Measurements from ENCODE around the gene TBC1D17.
A peak's percentile ranks its signal among the peaks of the same experiment; 100 is the strongest.

The TBC1D17 gene

DNA sequence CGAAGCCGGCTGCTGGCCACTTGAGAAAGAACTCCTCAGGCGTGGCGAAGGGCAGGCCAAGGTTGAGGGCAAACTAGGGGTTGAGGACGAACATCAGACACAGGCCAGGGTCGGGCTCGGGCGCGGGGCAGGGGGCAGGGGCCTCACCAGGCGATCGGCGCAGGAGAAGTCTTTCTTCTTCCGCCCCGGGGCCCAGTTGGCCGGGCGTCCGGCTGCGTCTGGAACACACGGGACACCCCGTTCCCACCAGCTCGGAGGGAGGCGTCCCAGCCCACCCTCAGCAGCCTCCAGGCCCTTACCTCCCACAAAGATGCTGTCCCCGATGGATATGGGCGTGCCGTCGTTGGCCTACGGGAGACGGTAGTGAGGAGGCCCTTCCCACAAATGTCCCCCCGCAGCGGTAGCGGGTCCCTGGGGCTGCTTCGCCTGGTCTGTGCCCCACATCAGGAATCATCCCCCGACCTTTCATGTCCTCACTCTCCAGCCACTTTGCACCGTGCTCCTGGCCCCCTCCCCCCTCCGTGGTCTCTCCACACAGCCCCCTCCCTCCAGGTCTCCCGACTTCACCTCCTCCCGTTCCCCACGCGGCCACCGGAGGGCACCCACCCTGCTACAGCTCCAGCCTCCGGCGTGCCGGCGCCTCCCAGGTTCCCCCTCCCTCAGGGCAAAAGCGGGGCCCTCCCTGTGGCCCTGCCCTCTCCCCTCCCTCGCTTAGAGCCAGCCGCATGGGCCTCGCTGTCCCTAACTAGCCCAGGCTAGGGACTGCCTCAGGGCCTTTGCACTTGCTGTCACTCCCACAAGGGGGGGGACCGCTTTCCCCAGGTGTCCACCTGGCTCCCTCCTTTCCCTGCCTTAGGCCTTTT is 14.9 kb upstream of the TBC1D17 start:
- no peak for DNase-seq

GRCh38 chr19:49863254-49863934 is 14.1 kb upstream of the TBC1D17 start:
- DNase-seq: no peak

DNA sequence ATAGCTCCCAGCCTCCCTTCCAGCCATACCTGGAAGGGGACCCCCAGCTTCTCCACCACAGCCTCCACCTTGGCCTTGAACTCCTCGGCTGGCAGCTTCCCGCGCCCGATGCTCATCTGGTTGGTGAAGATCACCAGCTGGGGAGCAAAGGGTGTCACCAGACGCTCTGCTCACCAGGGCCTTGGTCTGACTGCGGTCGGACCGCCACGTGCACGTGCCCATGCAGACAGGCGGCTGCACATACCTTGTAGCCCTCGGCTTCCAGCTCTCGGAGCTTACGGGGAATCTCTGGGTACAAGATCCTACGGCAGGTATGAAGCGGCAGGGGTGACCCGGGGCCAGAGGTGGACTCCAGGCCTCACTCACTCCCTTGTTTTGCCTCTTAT is 13.6 kb upstream of the TBC1D17 start:
- no peak for DNase-seq

DNA sequence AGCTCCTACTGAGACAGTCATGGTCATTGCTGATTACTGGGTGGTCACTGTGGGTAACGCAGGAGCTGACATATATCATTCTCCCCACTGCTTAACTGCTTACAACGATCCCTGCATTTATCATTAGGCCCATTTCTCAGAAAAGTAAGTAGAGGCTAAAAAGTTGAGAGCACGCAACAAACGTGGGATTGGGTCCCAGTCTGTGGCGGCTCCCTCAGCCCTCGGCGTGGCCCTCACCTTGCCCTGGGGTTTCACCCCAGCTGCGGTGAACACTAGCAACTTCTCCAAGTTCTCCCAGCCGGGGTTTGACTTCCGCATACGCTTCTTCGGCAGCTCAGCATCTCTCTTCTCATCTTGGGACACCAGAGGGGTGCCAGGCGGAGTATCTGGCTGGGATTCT is 12.6 kb upstream of the TBC1D17 start:
- no peak for DNase-seq

- peak; percentile 88 for DNase-seq
These were observed 10.3 kb upstream of the TBC1D17 start, which contains the start of gene PNKP for GRCh38 chr19:49866933-49867782. TSS of gene PNKP (minus strand) at chr19:49867576. CDS start at chr19:49867204, 372 bp downstream.

- no peak for DNase-seq
These were observed 8.5 kb upstream of the TBC1D17 start for GRCh38 chr19:49869009-49869483.

DNA sequence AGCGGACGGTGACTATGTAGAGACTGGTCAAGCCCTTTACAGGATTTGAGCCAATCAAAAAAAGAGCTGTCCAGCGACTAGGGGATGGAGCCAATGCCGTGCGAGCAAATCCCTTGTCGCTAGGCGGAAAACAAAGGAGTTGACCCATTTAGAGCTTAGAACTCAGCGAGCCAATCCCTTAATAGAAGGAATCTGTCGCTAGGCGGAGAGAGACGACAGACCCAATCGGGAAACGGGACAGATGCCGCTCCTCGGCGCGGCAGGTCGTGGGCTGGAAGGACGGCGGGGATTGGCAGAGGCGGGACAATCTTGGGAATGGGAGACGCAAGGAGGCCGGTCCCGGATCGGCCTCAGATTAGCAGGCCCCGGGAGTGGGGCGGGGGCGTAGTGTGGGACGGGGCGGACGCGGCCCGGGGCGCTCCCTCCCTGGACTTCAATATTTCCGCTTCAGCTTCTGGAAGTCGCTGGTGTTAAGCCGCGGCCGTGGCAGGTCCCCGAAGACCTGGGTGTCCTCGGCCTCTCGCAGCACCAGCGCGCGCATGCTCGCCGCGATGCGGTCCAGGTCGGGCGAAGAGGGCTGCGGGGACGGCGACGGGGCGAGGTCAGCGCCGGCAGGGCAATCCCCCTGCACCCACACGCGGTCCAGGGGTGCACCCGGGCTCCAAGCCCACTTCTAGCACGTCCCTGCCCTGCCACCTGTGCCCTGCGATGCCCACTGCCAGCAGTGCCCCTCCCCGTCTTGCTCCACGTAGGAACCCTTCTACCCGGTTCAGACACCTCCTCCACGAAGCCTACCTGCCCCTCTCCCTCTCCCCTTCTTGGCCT is 7.8 kb upstream of the TBC1D17 start:
- DNase-seq: peak; percentile 98

DNA sequence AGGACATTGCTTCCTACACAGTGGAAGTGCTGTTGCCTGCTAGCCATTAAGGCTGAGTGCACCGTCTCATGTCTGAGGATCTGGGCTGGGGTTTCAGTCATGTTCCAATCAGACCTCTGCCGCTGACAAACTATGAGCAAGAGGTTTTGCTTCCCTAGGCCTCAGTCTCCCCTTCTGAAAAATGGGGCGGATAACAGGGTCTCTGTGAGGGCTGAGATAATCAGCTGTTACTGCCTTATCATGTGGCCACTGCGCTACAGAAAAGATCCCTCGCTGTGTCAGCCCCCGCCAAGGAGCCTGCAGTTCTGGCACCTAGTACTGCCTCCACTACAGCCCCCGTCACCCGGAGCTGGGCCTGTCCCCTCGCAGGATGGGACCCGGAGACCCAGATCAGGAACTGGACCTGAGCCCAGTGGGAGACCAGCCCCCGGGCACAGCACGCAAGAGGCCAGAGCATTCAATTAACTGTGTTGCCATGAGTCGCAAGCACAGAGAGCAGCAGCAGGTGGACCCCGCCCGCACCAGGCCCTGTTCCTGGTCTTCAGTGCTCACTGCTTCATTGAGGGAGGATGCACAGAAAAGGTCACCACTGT is 7.1 kb upstream of the TBC1D17 start:
- DNase-seq: no peak

- DNase-seq: no peak
These were observed 6.0 kb upstream of the TBC1D17 start for GRCh38 chr19:49871349-49871985.

GRCh38 chr19:49872245-49873128 is 5.0 kb upstream of the TBC1D17 start:
- DNase-seq: no peak

DNA sequence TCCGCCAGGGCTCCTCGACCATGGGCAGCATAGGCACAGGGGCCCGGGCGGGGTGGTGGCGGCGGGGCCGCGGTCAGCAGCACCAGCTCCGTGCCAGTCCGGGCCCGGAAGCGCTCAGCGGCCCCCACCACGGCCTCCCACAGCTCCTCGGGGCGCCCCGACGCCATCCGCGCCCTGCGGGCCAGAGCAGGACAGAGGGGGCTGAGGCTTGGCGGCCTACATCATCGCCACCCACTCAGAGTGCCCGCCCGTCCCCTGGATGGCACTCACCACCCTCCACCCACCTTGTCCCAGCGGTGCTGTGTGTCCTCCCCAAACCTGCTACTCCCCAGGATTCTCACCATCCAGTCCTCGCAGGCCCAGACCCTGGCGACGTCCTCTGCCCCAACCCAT is 4.4 kb upstream of the TBC1D17 start:
- DNase-seq: no peak

DNA sequence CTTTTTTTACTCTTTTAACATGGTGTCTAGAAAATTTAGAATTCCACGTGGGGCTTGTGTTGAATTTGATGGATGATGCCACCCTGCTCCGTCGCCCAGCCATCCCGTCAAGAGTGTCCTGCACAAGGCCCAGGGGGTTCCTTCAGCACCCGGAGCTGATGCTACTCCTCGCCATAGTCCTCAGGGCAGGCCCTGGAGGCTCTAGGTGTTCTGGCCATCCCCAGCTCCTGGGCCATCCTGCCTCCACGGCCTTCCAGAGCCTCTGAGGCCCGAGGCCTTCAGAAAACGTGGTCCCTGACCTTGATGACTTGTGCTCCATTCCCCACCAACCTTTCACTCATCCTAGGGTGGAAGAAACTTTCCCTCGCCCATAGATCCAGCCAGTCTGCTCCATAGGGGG is 3.7 kb upstream of the TBC1D17 start:
- no peak for DNase-seq

GRCh38 chr19:49874503-49875157 is 2.9 kb upstream of the TBC1D17 start:
- DNase-seq: no peak

DNA sequence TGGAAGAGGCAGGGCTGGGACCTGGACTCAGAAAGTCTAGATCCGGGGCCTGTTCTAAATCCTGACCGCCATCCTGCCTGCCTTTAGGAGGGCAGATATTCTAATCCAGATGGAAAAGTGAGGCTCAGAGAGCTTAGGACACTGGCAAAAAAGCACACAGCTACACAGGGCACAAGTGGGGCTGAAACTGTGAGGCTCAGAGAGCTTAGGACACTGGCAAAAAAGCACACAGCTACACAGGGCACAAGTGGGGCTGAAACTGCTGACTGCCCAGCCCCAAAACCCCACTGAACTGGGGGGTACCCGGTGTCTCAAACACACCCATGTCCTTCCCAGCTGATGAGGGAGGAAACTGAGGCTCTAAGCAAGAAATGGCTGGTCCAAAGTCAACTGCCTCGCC is 2.3 kb upstream of the TBC1D17 start:
- no peak for DNase-seq

GRCh38 chr19:49875857-49876421 is 1.6 kb upstream of the TBC1D17 start:
- DNase-seq: peak; percentile 60

GRCh38 chr19:49876422-49877019 is 981 bp upstream of the TBC1D17 start:
- DNase-seq: peak; percentile 99

GRCh38 chr19:49877879-49878743 is 609 bp downstream of the TBC1D17 start:
- peak; percentile 98 for DNase-seq

DNA sequence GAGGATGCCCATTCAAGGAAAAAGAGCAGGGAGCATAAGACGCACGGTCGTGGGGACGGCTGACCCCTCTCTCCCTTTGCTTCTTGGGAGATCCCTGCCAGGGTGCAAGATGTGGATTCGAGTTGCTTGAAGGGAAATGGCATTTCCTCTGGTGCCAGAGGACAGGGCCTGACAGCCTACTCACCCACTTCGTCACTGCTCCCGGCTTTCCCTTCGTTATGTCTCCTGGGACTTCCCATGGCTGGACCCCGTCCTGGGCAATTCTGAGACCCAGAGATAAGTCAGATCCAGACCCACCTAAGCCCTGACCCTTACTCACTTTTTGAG is 1.2 kb downstream of the TBC1D17 start:
- no peak for DNase-seq

All from CD4-positive, alpha-beta T cell treated with Interleukin-15 for 1 hour (primary cell).